Activated B cell treated with CpG ODN at 0.5 μM for 24 hours (primary cell): ENCODE results near the gene LILRB2. TPM values are rescaled to one million over a fixed set of nuclear protein-coding genes. Genes with fewer than 3 reads are reported as not detected.
A peak's percentile ranks its signal among the peaks of the same experiment; 100 is the strongest.
"Not testable (repeated sequence)": the region's sequence is repeated elsewhere in the genome, so short reads cannot be mapped to it uniquely, and the experiment has no call there.

Experiments used
- ATAC-seq: fragments of 200-7000 bp; cut with Tn5 transposase; one replicate; pipeline ENCODE4 v1.10.0; 2021; ENCODE audit warnings: low read depth, mild to moderate bottlenecking, moderate library complexity
- CTCF ChIA-PET: fragments of 350-600 bp; sonication (Branson Sonifier 250); formaldehyde crosslinking; loops from one replicate; lab custom pipeline; 2021; ENCODE audit warnings: antibody characterized with exemption; lab: Charles Lee
- POLR2A ChIA-PET: fragments of 350-600 bp; sonication (Branson Sonifier 250); formaldehyde crosslinking; loops from one replicate; lab custom pipeline; 2021; ENCODE audit warnings: antibody characterized with exemption; lab: Charles Lee
- DNase-seq: peaks from one replicate; pipeline ENCODE4 v3.0.0; 2022
- H3K27ac Mint-ChIP-seq: one replicate; pipeline ENCODE4 v1.8.0; 2020; ENCODE audit warnings: mixed read lengths
- H3K27me3 Mint-ChIP-seq: one replicate; pipeline ENCODE4 v1.8.0; 2021; ENCODE audit warnings: mixed read lengths
- H3K36me3 Mint-ChIP-seq: one replicate; pipeline ENCODE4 v1.8.0; 2021; ENCODE audit warnings: low read depth, mixed read lengths
- H3K4me1 Mint-ChIP-seq: one replicate; pipeline ENCODE4 v1.8.0; 2021; ENCODE audit warnings: mixed read lengths
- H3K4me3 Mint-ChIP-seq: one replicate; pipeline ENCODE4 v1.8.0; 2020; ENCODE audit warnings: mild to moderate bottlenecking, mixed read lengths
- H3K9me3 Mint-ChIP-seq: one replicate; pipeline ENCODE4 v1.8.0; 2020; ENCODE audit warnings: mixed read lengths
- CTCF ChIP-seq: fragments of 200-600 bp; IDR thresholded peaks from one replicate; pipeline ENCODE4 v1.8.0; 2022; ENCODE audit warnings: antibody characterized with exemption, mild to moderate bottlenecking
- intact Hi-C: fragments of 100-400 bp; cut with micrococcal nuclease; formaldehyde crosslinking; loops from one replicate; pipeline ENCODE4 v1.15.1; 2024
- total RNA-seq: library from RNA; stranded (reverse); gene quantifications from 2 replicates; pipeline ENCODE4 v1.2.3, GENCODE V29; 2022

Gene LILRB2
- 7.6 and 7.9 TPM in 2 replicates for total RNA-seq

GRCh38 chr19:54281007-54281728 is at the start of gene LILRB2:
Gene LILRB2, minus strand, starts transcription at chr19:54281110. Its CDS starts 614 bp downstream, at chr19:54280496.
- Mint-ChIP-seq H3K4me1 (peaks cover 68% of the 10 kb centered on the region), H3K36me3 (no peaks in the 10 kb centered on the region), H3K9me3 (no peaks in the 10 kb centered on the region), H3K4me3 (peak within 1 kb of the TSS; percentile 79), H3K27me3 (peaks cover 7% of the 10 kb centered on the region), H3K27ac (peak within 1 kb of the TSS; percentile 67)
- ChIA-PET POLR2A (interaction anchor here (1.1 to 1.4 kb wide), 2 partner anchors 37 to 80 kb away, joined by 3 to 7 read pairs; no protein-coding TSS in a partner anchor), CTCF (interaction anchor here (8.1 kb wide), 1 partner anchor 15 kb away, joined by 40 read pairs; no protein-coding TSS in a partner anchor)
- ATAC-seq, result no peak
- TF ChIP-seq CTCF, result no peak
- DNase-seq, result no peak
- intact Hi-C loops, result loop anchor here (2.0 to 5.0 kb wide), 2 partner anchors 14 to 36 kb away; no protein-coding TSS in a partner anchor

GRCh38 chr19:54329476-54330165 is 48.7 kb upstream of the LILRB2 start:
- Mint-ChIP-seq H3K9me3 (peaks cover 7% of the 10 kb centered on the region), H3K36me3 (peaks cover 12% of the 10 kb centered on the region), H3K4me1 (peaks cover 66% of the 10 kb centered on the region), H3K27ac (peak overlapping the region; percentile 83), H3K27me3 (no peaks in the 10 kb centered on the region), H3K4me3 (no peak overlapping the region)
- ChIA-PET POLR2A (interaction anchor here (0.7 to 1.0 kb wide), 2 partner anchors 8 to 21 kb away, joined by 3 to 4 read pairs; no protein-coding TSS in a partner anchor), CTCF (interaction anchor here (1.1 to 1.5 kb wide), 2 partner anchors 11 to 16 kb away, joined by 3 to 4 read pairs; no protein-coding TSS in a partner anchor)
- intact Hi-C loops, result no loop called here
- no peak for ATAC-seq
- no peak for TF ChIP-seq CTCF
- no peak for DNase-seq

- intact Hi-C loops, result not testable (repeated sequence)
Measured at GRCh38 chr19:54328781-54329180, 47.9 kb upstream of the LILRB2 start.

GRCh38 chr19:54325631-54326030 is 44.7 kb upstream of the LILRB2 start:
- DNase-seq, result no peak
- Mint-ChIP-seq H3K36me3 (peaks cover 12% of the 10 kb centered on the region), H3K4me1 (peaks cover 50% of the 10 kb centered on the region), H3K4me3 (no peak overlapping the region), H3K27me3 (no peaks in the 10 kb centered on the region), H3K27ac (peak overlapping the region; percentile 56), H3K9me3 (peaks cover 7% of the 10 kb centered on the region)
- CTCF ChIA-PET, result interaction anchor here (2.1 to 5.6 kb wide), 3 partner anchors 28 to 65 kb away, joined by 13 to 82 read pairs (median 80); no protein-coding TSS in a partner anchor
- intact Hi-C loops, result loop anchor here (1.0 kb wide), 3 partner anchors 29 to 157 kb away; no protein-coding TSS in a partner anchor
- peak; percentile 12 for ATAC-seq
- POLR2A ChIA-PET, result interaction anchor here (0.6 to 3.3 kb wide), 3 partner anchors 20 to 56 kb away, joined by 3 to 21 read pairs (median 3); no protein-coding TSS in a partner anchor
- no peak for TF ChIP-seq CTCF

More at GRCh38 chr19:54328781-54329180, 47.9 kb upstream of the LILRB2 start:
- H3K27me3 Mint-ChIP-seq, ATAC-seq, DNase-seq, H3K9me3 Mint-ChIP-seq: not testable (repeated sequence)
- peaks cover 58% of the 10 kb centered on the region for H3K4me1 Mint-ChIP-seq
- H3K36me3 Mint-ChIP-seq, result peaks cover 12% of the 10 kb centered on the region
- peak overlapping the region; percentile 33 for H3K4me3 Mint-ChIP-seq
- POLR2A ChIA-PET, result interaction anchor here (1.4 to 3.3 kb wide), 4 partner anchors 8 to 60 kb away, joined by 5 to 21 read pairs (median 14); partner anchors contain the start of gene LILRA4
- CTCF ChIA-PET, result interaction anchor here (1.9 to 5.6 kb wide), 3 partner anchors 25 to 62 kb away, joined by 9 to 82 read pairs (median 15); no protein-coding TSS in a partner anchor
- peak overlapping the region; percentile 83 for H3K27ac Mint-ChIP-seq

GRCh38 chr19:54325194-54325621 is 44.3 kb upstream of the LILRB2 start:
- Mint-ChIP-seq H3K27ac (peak overlapping the region; percentile 56), H3K27me3 (no peaks in the 10 kb centered on the region), H3K4me1 (peaks cover 54% of the 10 kb centered on the region), H3K4me3 (peak overlapping the region; percentile 32), H3K9me3 (peaks cover 7% of the 10 kb centered on the region), H3K36me3 (peaks cover 12% of the 10 kb centered on the region)
- peak; percentile 84 for TF ChIP-seq CTCF
- intact Hi-C loops, result loop anchor here (1.0 kb wide), 3 partner anchors 29 to 157 kb away; no protein-coding TSS in a partner anchor
- ChIA-PET POLR2A (interaction anchor here (1.1 to 3.3 kb wide), 2 partner anchors 21 to 26 kb away, joined by 6 to 21 read pairs; no protein-coding TSS in a partner anchor), CTCF (interaction anchor here (1.0 to 5.6 kb wide), 6 partner anchors 20 to 65 kb away, joined by 4 to 82 read pairs (median 9); no protein-coding TSS in a partner anchor)
- ATAC-seq, result peak; percentile 69
- DNase-seq, result no peak
